H9 (cell line): ENCODE data around the gene CCDC169. TPM values are rescaled to one million over a fixed set of nuclear protein-coding genes. Genes with fewer than 3 reads are reported as not detected.

Experiments
- DNase-seq: peaks from one replicate; pipeline ENCODE4 v3.0.0-alpha.2; 2017
- H2AFZ ChIP-seq: one replicate; pipeline ENCODE4 v1.6.1; 2013; ENCODE audit warnings: mild to moderate bottlenecking, low read length, control low read depth, moderate library complexity
- H2AK5ac ChIP-seq: 2 replicates; pipeline ENCODE4 v1.6.1; 2013; ENCODE audit warnings: low read length, control low read depth, mixed read lengths; ENCODE audit not compliant: insufficient read length
- H2BK120ac ChIP-seq: one replicate; pipeline ENCODE4 v1.6.1; 2013; ENCODE audit warnings: low read depth, mild to moderate bottlenecking, low read length, control low read depth, inconsistent platforms; ENCODE audit not compliant: poor library complexity, severe bottlenecking
- H2BK12ac ChIP-seq: 2 replicates; pipeline ENCODE4 v1.6.1; 2013; ENCODE audit warnings: low read length, control low read depth, mixed read lengths, low read depth; ENCODE audit not compliant: insufficient read length
- H2BK15ac ChIP-seq: 2 replicates; pipeline ENCODE4 v1.6.1; 2013; ENCODE audit warnings: low read depth, low read length, control low read depth
- H2BK20ac ChIP-seq: one replicate; pipeline ENCODE4 v1.6.1; 2013; ENCODE audit warnings: low read depth, mild to moderate bottlenecking, low read length, control low read depth, inconsistent platforms; ENCODE audit not compliant: poor library complexity, severe bottlenecking
- H2BK5ac ChIP-seq: 2 replicates; pipeline ENCODE4 v1.6.1; 2013; ENCODE audit warnings: low read length, control low read depth, mixed read lengths; ENCODE audit not compliant: insufficient read length
- H3K14ac ChIP-seq: 2 replicates; pipeline ENCODE4 v1.6.1; 2013; ENCODE audit warnings: low read length, control low read depth; ENCODE audit not compliant: insufficient read depth
- H3K18ac ChIP-seq: 2 replicates; pipeline ENCODE4 v1.6.1; 2013; ENCODE audit warnings: low read depth, mild to moderate bottlenecking, mixed read lengths, low read length, control low read depth; ENCODE audit not compliant: insufficient read length
- H3K23ac ChIP-seq: 2 replicates; pipeline ENCODE4 v1.6.1; 2013; ENCODE audit warnings: low read length, control low read depth, mixed read lengths, low read depth; ENCODE audit not compliant: insufficient read length
- H3K23me2 ChIP-seq: 2 replicates; pipeline ENCODE4 v1.6.1; 2013; ENCODE audit warnings: low read depth, mild to moderate bottlenecking, mixed read lengths, low read length, control low read depth; ENCODE audit not compliant: insufficient read length, poor library complexity, severe bottlenecking
- H3K27ac ChIP-seq: 2 replicates; pipeline ENCODE4 v1.5.1; 2013; ENCODE audit warnings: low read length, control low read depth, mixed read lengths, low read depth; ENCODE audit not compliant: insufficient read length
- H3K27me3 ChIP-seq: 2 replicates; pipeline ENCODE4 v1.6.1; 2013; ENCODE audit warnings: low read length, control low read depth, inconsistent platforms; ENCODE audit not compliant: insufficient read depth
- H3K4ac ChIP-seq: 2 replicates; pipeline ENCODE4 v1.6.1; 2013; ENCODE audit warnings: low read depth, mild to moderate bottlenecking, control low read depth, inconsistent platforms, low read length, moderate library complexity
- H3K4me1 ChIP-seq: 2 replicates; pipeline ENCODE4 v1.6.1; 2013; ENCODE audit warnings: low read length, control low read depth, inconsistent platforms; ENCODE audit not compliant: insufficient read depth
- H3K4me2 ChIP-seq: 2 replicates; pipeline ENCODE4 v1.6.1; 2013; ENCODE audit warnings: low read length, control low read depth, mixed read lengths; ENCODE audit not compliant: insufficient read length, insufficient read depth
- H3K56ac ChIP-seq: 2 replicates; pipeline ENCODE4 v1.6.1; 2013; ENCODE audit warnings: low read depth, mild to moderate bottlenecking, mixed read lengths, low read length, control low read depth; ENCODE audit not compliant: insufficient read length
- H3K79me1 ChIP-seq: 2 replicates; pipeline ENCODE4 v1.6.1; 2013; ENCODE audit warnings: low read depth, mild to moderate bottlenecking, moderate library complexity, low read length, control low read depth, inconsistent platforms; ENCODE audit not compliant: insufficient read depth, poor library complexity, severe bottlenecking
- H3K79me2 ChIP-seq: 2 replicates; pipeline ENCODE4 v1.6.1; 2013; ENCODE audit warnings: low read length, control low read depth, inconsistent platforms; ENCODE audit not compliant: insufficient read depth
- H3K9ac ChIP-seq: 2 replicates; pipeline ENCODE4 v1.6.1; 2013; ENCODE audit warnings: low read length, control low read depth, mixed read lengths; ENCODE audit not compliant: insufficient read length; ENCODE audit errors: extremely low read depth
- H3K9me3 ChIP-seq: one replicate; pipeline ENCODE4 v1.6.1; 2013; ENCODE audit warnings: low read depth, low read length, inconsistent platforms; ENCODE audit not compliant: control insufficient read depth
- H3T11ph ChIP-seq: one replicate; pipeline ENCODE4 v1.6.1; 2013; ENCODE audit warnings: mild to moderate bottlenecking, low read length, control low read depth, inconsistent platforms
- H4K20me1 ChIP-seq: one replicate; pipeline ENCODE4 v1.6.1; 2013; ENCODE audit not compliant: control insufficient read depth, insufficient read length, insufficient read depth
- H4K5ac ChIP-seq: 2 replicates; pipeline ENCODE4 v1.6.1; 2013; ENCODE audit warnings: low read depth, mild to moderate bottlenecking, mixed read lengths, low read length, control low read depth; ENCODE audit not compliant: insufficient read length
- H4K8ac ChIP-seq: replicated peaks from 2 replicates; pipeline ENCODE4 v1.6.1; 2013; ENCODE audit warnings: low read length, control low read depth, mixed read lengths, low read depth; ENCODE audit not compliant: insufficient read length
- H4K91ac ChIP-seq: 2 replicates; pipeline ENCODE4 v1.6.1; 2013; ENCODE audit warnings: low read depth, mild to moderate bottlenecking, moderate library complexity, mixed read lengths, low read length, control low read depth; ENCODE audit not compliant: insufficient read length
- H3K27ac Mint-ChIP-seq, 3 experiments: 2 replicates in 2 of 3; 3 replicates in 1 of 3; pipeline ENCODE4 v1.8.0; 2020 to 2021; ENCODE audit warnings: mixed read lengths in 3 of 3, mild to moderate bottlenecking in 1 of 3, moderate library complexity in 1 of 3
- H3K27me3 Mint-ChIP-seq: 2 replicates; pipeline ENCODE4 v1.8.0; 2021; ENCODE audit warnings: low read depth, mild to moderate bottlenecking, moderate library complexity, mixed read lengths
- H3K36me3 Mint-ChIP-seq, 3 experiments: 2 replicates in 2 of 3; 3 replicates in 1 of 3; pipeline ENCODE4 v1.8.0; 2020 to 2021; ENCODE audit warnings: low read depth in 3 of 3, mixed read lengths in 3 of 3; ENCODE audit not compliant: insufficient read depth in 1 of 3
- H3K4me1 Mint-ChIP-seq, 2 experiments: 2 replicates each; pipeline ENCODE4 v1.8.0; 2020; ENCODE audit warnings: mixed read lengths in 2 of 2
- H3K4me3 Mint-ChIP-seq, 2 experiments: 2 replicates in 1 of 2; 3 replicates in 1 of 2; pipeline ENCODE4 v1.8.0; 2020 to 2021; ENCODE audit warnings: mild to moderate bottlenecking in 2 of 2, mixed read lengths in 2 of 2, moderate library complexity in 1 of 2
- H3K9me3 Mint-ChIP-seq, 2 experiments: 2 replicates in 1 of 2; 3 replicates in 1 of 2; pipeline ENCODE4 v1.8.0; 2020; ENCODE audit warnings: mild to moderate bottlenecking in 2 of 2, mixed read lengths in 2 of 2, moderate library complexity in 1 of 2
- total RNA-seq: library from RNA; stranded (reverse); gene quantifications from 2 replicates; pipeline ENCODE4 v1.2.1, GENCODE V29; 2021
- TF ChIP-seq, protein P1 (sequence below): fragments of 200-600 bp; sonication (generic); conservative IDR thresholded peaks from 3 replicates; pipeline ENCODE4 v1.8.0; 2021; ENCODE audit warnings: antibody characterized with exemption, mild to moderate bottlenecking

CCDC169 gene
- total RNA-seq, 1 experiment from 2014 or later, result 19.1 TPM

DNA sequence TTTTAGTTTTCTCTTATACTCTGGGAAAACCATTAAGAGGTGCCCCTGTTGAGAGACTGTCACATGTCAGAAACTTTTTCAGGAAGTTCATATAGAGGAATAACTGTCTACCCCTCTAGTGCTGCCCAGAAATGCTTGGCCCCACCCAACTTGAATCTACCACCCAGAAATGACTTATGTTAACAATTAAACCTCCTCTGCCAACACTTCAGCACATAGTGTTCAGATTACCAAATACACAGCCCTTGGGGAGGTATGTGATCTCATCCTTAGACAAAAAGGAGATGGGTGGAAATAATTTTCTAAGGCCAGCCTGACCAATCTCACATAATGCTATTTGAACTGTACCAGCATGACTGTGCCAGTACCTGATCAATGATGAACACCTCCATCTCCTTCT is 35.6 kb downstream of the CCDC169 start:
- Histone ChIP-seq H3K23ac (no peak overlapping the region), H4K20me1 (no peaks in the 10 kb centered on the region), H3K9ac (no peak overlapping the region), H3K79me1 (no peaks in the 10 kb centered on the region), H2BK12ac (no peak overlapping the region), H3K18ac (no peak overlapping the region), H2BK15ac (no peak overlapping the region), H3K4ac (no peak overlapping the region), H2AK5ac (no peak overlapping the region), H3K56ac (no peak overlapping the region), H2BK120ac (no peak overlapping the region), H3K4me2 (no peak overlapping the region), H3K23me2 (no peaks in the 10 kb centered on the region), H3K4me1 (no peaks in the 10 kb centered on the region), H4K5ac (no peak overlapping the region), H3T11ph (no peak overlapping the region), H2AFZ (no peak overlapping the region), H3K14ac (no peak overlapping the region), H3K27me3 (no peaks in the 10 kb centered on the region), H3K27ac (no peak overlapping the region), H4K91ac (no peak overlapping the region), H3K79me2 (no peaks in the 10 kb centered on the region), H3K9me3 (no peaks in the 10 kb centered on the region), H4K8ac (no peak overlapping the region), H2BK5ac (no peak overlapping the region), H2BK20ac (no peak overlapping the region)
- H3K36me3 Mint-ChIP-seq, result no peaks in the 10 kb centered on the region
- no peak for DNase-seq
- H3K9me3 Mint-ChIP-seq, result no peaks in the 10 kb centered on the region; a peak in 1 of 5 replicates
- no peak overlapping the region for H3K4me3 Mint-ChIP-seq
- no peaks in the 10 kb centered on the region for H3K27me3 Mint-ChIP-seq
- H3K4me1 Mint-ChIP-seq, result peaks cover 13% of the 10 kb centered on the region in 2 experiments
- TF ChIP-seq, protein P1, sequence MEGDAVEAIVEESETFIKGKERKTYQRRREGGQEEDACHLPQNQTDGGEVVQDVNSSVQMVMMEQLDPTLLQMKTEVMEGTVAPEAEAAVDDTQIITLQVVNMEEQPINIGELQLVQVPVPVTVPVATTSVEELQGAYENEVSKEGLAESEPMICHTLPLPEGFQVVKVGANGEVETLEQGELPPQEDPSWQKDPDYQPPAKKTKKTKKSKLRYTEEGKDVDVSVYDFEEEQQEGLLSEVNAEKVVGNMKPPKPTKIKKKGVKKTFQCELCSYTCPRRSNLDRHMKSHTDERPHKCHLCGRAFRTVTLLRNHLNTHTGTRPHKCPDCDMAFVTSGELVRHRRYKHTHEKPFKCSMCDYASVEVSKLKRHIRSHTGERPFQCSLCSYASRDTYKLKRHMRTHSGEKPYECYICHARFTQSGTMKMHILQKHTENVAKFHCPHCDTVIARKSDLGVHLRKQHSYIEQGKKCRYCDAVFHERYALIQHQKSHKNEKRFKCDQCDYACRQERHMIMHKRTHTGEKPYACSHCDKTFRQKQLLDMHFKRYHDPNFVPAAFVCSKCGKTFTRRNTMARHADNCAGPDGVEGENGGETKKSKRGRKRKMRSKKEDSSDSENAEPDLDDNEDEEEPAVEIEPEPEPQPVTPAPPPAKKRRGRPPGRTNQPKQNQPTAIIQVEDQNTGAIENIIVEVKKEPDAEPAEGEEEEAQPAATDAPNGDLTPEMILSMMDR, result no peak
- H3K27ac Mint-ChIP-seq, result no peak overlapping the region
